A673 (cell line): ENCODE results near the gene NDUFB4.

Experiments used
- CTCF ChIP-seq: fragments of 300-800, 200-600 bp; sonication (generic); conservative IDR thresholded peaks from 2 replicates; pipeline ENCODE4 v1.5.1; 2017; ENCODE audit warnings: low read depth, mild to moderate bottlenecking, antibody characterized with exemption, low read length, moderate library complexity, mixed read lengths
- EZH2 ChIP-seq: fragments of 200-600 bp; sonication (generic); IDR thresholded peaks from 2 replicates; pipeline ENCODE4 v1.6.1; 2017; ENCODE audit warnings: borderline replicate concordance, low read depth, mild to moderate bottlenecking, mixed read lengths, antibody characterized with exemption, low read length; ENCODE audit not compliant: poor library complexity, severe bottlenecking

- no peak for TF ChIP-seq CTCF
- TF ChIP-seq EZH2 = no peak
Observed at GRCh38 chr3:120568598-120568997, 27.5 kb upstream of the NDUFB4 start.
